RWPE2 (cell line): Measurements from ENCODE around the gene TCP11.
"Not testable (repeated sequence)": the region's sequence is repeated elsewhere in the genome, so short reads cannot be mapped to it uniquely, and the experiment has no call there.

Source experiments
- ATAC-seq: fragments of 200-7000 bp; cut with Tn5 transposase; 3 replicates; pipeline ENCODE4 v1.9.1; 2021; ENCODE audit warnings: low read depth
- DNase-seq: peaks from one replicate; pipeline ENCODE4 v3.0.0-alpha.2; 2020; ENCODE audit warnings: low spot score
- H3K27ac ChIP-seq: fragments of 450-650 bp; 2 replicates; pipeline ENCODE4 v1.5.1; 2017; ENCODE audit warnings: mild to moderate bottlenecking; ENCODE audit not compliant: poor library complexity, severe bottlenecking
- H3K27me3 ChIP-seq: fragments of 250-450 bp; sonication (Bioruptor Pico); 2 replicates; pipeline ENCODE4 v1.5.1; 2021; ENCODE audit warnings: mild to moderate bottlenecking, moderate library complexity; ENCODE audit not compliant: insufficient read depth, poor library complexity, severe bottlenecking
- H3K36me3 ChIP-seq: fragments of 250-450 bp; sonication (Bioruptor Pico); 2 replicates; pipeline ENCODE4 v1.5.1; 2020; ENCODE audit warnings: low read depth, mild to moderate bottlenecking, moderate library complexity
- H3K4me1 ChIP-seq: fragments of 250-450 bp; sonication (Bioruptor Pico); 2 replicates; pipeline ENCODE4 v1.5.1; 2021; ENCODE audit warnings: mild to moderate bottlenecking, moderate library complexity; ENCODE audit not compliant: insufficient read depth, poor library complexity, severe bottlenecking
- H3K4me3 ChIP-seq: fragments of 250-450 bp; sonication (Bioruptor Pico); 2 replicates; pipeline ENCODE4 v1.5.1; 2021; ENCODE audit warnings: mild to moderate bottlenecking, moderate library complexity; ENCODE audit not compliant: severe bottlenecking
- H3K9me3 ChIP-seq: fragments of 250-450 bp; sonication (Bioruptor Pico); 2 replicates; pipeline ENCODE4 v1.5.1; 2021; ENCODE audit warnings: mild to moderate bottlenecking, moderate library complexity; ENCODE audit not compliant: severe bottlenecking
- TF ChIP-seq, protein P1 (sequence below): fragments of 450-650 bp; IDR thresholded peaks from one replicate; pipeline ENCODE4 v1.5.1; 2017; ENCODE audit warnings: mild to moderate bottlenecking, moderate library complexity; ENCODE audit not compliant: poor library complexity, severe bottlenecking

Gene TCP11

DNA sequence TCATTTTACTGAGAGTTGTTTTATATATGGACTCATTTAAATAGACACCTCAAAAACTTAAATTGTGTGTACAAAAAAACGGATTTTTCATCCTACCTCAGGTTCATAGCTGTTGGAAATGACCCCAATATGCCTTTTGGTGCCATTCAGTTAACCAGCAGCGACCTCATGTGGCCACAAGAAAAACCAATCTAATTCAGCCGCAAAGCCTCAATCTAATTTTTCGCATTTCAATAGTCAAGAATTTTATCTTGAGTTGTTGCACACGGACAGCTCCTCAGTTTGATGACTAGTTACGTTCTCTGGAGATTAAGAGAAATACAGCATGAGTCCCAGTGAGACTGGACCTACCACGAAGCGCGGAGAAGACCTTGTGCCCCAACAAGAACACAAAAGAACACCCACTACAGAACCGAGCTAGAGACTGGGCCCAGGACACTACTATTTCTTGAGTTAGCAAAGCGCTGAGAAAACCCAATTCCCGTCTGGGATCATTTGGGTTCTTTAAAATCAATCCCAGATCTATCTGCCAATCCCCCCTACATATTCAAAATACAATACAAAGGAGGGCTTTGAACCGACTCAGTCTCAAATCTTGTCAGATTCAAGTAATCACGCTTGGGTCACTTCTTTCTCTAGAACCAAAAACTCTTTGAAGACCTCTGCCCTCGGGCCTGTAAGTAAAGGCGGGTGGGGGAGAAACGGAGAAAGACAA is 1.1 kb downstream of the TCP11 start:
- no peak for DNase-seq
- ATAC-seq: 0 out of 3 replicates have a peak, but pooled peaks have one; percentile 36
- no peak overlapping the region for H3K4me3 ChIP-seq
- H3K9me3 ChIP-seq: no peaks in the 10 kb centered on the region
- H3K36me3 ChIP-seq: no peaks in the 10 kb centered on the region
- TF ChIP-seq, protein P1, sequence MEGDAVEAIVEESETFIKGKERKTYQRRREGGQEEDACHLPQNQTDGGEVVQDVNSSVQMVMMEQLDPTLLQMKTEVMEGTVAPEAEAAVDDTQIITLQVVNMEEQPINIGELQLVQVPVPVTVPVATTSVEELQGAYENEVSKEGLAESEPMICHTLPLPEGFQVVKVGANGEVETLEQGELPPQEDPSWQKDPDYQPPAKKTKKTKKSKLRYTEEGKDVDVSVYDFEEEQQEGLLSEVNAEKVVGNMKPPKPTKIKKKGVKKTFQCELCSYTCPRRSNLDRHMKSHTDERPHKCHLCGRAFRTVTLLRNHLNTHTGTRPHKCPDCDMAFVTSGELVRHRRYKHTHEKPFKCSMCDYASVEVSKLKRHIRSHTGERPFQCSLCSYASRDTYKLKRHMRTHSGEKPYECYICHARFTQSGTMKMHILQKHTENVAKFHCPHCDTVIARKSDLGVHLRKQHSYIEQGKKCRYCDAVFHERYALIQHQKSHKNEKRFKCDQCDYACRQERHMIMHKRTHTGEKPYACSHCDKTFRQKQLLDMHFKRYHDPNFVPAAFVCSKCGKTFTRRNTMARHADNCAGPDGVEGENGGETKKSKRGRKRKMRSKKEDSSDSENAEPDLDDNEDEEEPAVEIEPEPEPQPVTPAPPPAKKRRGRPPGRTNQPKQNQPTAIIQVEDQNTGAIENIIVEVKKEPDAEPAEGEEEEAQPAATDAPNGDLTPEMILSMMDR: peak; percentile 91
- no peak overlapping the region for H3K27ac ChIP-seq
- H3K4me1 ChIP-seq: no peaks in the 10 kb centered on the region
- H3K27me3 ChIP-seq: no peaks in the 10 kb centered on the region

DNA sequence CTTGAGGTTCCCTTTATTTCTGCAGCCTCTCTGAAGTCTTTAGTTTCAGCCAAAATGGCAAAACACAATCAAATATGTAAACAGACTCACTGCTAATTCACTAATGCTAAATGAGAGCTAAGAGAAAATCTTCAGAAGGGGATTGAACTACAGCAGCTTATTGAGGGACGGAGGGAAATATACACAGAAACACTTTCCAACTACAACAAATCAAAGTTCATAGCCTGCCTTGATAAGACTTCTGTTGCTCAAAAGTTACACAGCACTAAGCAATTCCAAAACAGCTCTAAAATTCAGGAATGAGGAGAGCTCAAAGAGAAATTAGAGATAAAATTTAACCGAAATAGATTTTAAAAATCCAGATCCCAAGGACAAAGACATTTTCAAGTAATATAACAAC is 1.7 kb downstream of the TCP11 start:
- no peaks in the 10 kb centered on the region for H3K4me1 ChIP-seq
- H3K4me3 ChIP-seq: no peak overlapping the region
- ATAC-seq (no peak), DNase-seq (no peak)
- H3K27ac ChIP-seq: no peak overlapping the region
- no peaks in the 10 kb centered on the region for H3K9me3 ChIP-seq
- TF ChIP-seq, protein P1: no peak
- no peaks in the 10 kb centered on the region for H3K27me3 ChIP-seq
- H3K36me3 ChIP-seq: no peaks in the 10 kb centered on the region

DNA sequence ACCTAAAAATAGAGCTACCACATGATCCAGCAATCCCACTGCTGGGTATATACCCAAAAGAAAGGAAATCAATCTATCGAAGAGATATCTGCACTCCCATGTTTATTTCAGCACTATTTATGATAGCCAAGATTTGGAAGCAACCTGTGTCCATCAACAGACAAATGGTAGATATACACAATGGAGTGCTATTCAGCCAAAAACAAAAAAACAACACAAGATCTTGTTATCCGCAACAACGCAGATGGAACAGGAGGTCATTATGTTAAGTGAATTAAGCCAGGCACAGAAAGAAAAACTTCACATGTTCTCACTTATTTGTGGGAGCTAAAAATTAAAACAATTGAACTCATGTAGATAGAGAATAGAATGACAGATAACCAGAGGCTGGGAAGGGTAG is 2.9 kb downstream of the TCP11 start:
- H3K4me3 ChIP-seq, ATAC-seq, H3K9me3 ChIP-seq, H3K27ac ChIP-seq, H3K36me3 ChIP-seq, DNase-seq, H3K4me1 ChIP-seq, H3K27me3 ChIP-seq: not testable (repeated sequence)

DNA sequence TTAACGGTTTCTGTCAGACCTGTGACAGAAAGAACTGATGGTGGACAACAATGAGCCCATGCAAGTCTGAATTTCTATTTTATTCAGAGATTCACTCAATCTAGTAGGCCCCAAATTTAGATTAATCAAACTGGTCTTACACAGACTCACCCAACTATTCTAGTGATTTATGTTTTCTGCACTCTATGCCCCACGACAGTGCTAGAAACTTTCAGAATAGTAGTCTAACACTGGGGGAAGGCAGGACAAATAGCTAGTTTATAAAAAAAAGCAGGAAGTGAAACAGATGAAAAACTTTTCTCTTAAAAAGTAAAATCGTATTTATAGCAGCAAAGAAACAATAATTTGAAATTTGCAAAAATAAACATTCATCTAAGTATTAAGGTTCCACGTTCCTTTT is 5.0 kb downstream of the TCP11 start:
- H3K27me3 ChIP-seq: no peaks in the 10 kb centered on the region
- H3K27ac ChIP-seq: no peak overlapping the region
- H3K4me1 ChIP-seq: no peaks in the 10 kb centered on the region
- H3K9me3 ChIP-seq: peaks cover 2% of the 10 kb centered on the region
- ATAC-seq (no peak), DNase-seq (no peak)
- H3K4me3 ChIP-seq: no peak overlapping the region
- no peaks in the 10 kb centered on the region for H3K36me3 ChIP-seq
- TF ChIP-seq, protein P1: no peak

DNA sequence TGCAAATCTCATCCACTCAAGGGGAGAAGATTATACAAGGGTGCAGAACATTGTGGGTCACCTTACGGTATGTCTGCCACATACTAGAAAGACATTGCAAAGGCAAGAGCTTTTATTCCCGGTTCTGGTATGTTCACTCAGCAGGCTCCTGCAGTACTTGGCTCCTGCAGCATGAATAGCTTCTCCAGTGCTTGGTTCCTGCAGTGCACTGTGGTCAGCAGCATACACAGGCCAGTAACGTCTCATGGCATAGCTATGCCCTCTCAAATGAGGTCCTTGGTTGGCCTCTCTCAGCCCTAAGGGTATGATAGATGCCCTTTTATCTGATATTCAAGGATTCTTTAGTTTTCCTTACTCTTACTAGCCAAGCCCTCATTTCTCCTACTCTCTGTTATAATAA is 12.6 kb downstream of the TCP11 start:
- Histone ChIP-seq H3K4me3 (no peak overlapping the region), H3K9me3 (peaks cover 2% of the 10 kb centered on the region), H3K36me3 (no peaks in the 10 kb centered on the region), H3K27me3 (no peaks in the 10 kb centered on the region), H3K4me1 (no peaks in the 10 kb centered on the region), H3K27ac (no peak overlapping the region)
- DNase-seq (no peak), ATAC-seq (no peak)
- TF ChIP-seq, protein P1: no peak
